ENCODE data around the gene MAP3K20.

MAP3K20 gene

GRCh38 chr2:173217116-173217840, 141.6 kb downstream of the MAP3K20 start:
- no peak for DNase-seq (ENCODE audit: low spot score)
- in situ Hi-C loops (cut with MboI; ENCODE audit: low sequenced_read_pairs, unreplicated experiment), result no loop called here

GRCh38 chr2:173218326-173219056, 142.8 kb downstream of the MAP3K20 start:
- no peak for TF ChIP-seq CTCF (IDR thresholded peaks at IDR 0.05; ENCODE audit: borderline replicate concordance, control extremely low read depth, extremely low read depth, insufficient read depth, missing control alignments)

More at GRCh38 chr2:173217116-173217840, 141.6 kb downstream of the MAP3K20 start:
- no peak for TF ChIP-seq CTCF (IDR thresholded peaks at IDR 0.05; ENCODE audit: borderline replicate concordance, control extremely low read depth, extremely low read depth, insufficient read depth, missing control alignments)

GRCh38 chr2:173221132-173221695, 145.6 kb downstream of the MAP3K20 start:
- TF ChIP-seq CTCF (IDR thresholded peaks at IDR 0.05; ENCODE audit: borderline replicate concordance, control extremely low read depth, extremely low read depth, insufficient read depth, missing control alignments), result no peak
- no peak for DNase-seq (ENCODE audit: low spot score)
- in situ Hi-C loops (cut with MboI; ENCODE audit: low sequenced_read_pairs, unreplicated experiment), result no loop called here

More at GRCh38 chr2:173218326-173219056, 142.8 kb downstream of the MAP3K20 start:
- in situ Hi-C loops (cut with MboI; ENCODE audit: low sequenced_read_pairs, unreplicated experiment), result no loop called here
- no peak for DNase-seq (ENCODE audit: low spot score)

GRCh38 chr2:173221937-173222594, 146.4 kb downstream of the MAP3K20 start:
- DNase-seq (ENCODE audit: low spot score), result no peak
- TF ChIP-seq CTCF (IDR thresholded peaks at IDR 0.05; ENCODE audit: borderline replicate concordance, control extremely low read depth, extremely low read depth, insufficient read depth, missing control alignments), result no peak
- in situ Hi-C loops (cut with MboI; ENCODE audit: low sequenced_read_pairs, unreplicated experiment), result no loop called here

- DNase-seq (ENCODE audit: low spot score), result no peak
- in situ Hi-C loops (cut with MboI; ENCODE audit: low sequenced_read_pairs, unreplicated experiment), result no loop called here
- no peak for TF ChIP-seq CTCF (IDR thresholded peaks at IDR 0.05; ENCODE audit: borderline replicate concordance, control extremely low read depth, extremely low read depth, insufficient read depth, missing control alignments)
Observed at GRCh38 chr2:173223871-173224270, 148.2 kb downstream of the MAP3K20 start.

Data from GM13976 (cell line).